GM23338 (cell line): Measurements from ENCODE around the gene BPI.

Experiments used
- CREB1 ChIP-seq: fragments of 250-450 bp; sonication (Bioruptor Pico); IDR thresholded peaks from 2 replicates; pipeline ENCODE4 v1.5.0; 2020; ENCODE audit warnings: low read depth, mild to moderate bottlenecking, moderate library complexity
- EZH2 ChIP-seq: fragments of 200-600 bp; sonication (generic); IDR thresholded peaks from one replicate; pipeline ENCODE4 v1.8.0; 2017; ENCODE audit warnings: antibody characterized with exemption, mild to moderate bottlenecking, low read depth; ENCODE audit not compliant: unreplicated experiment
- EZH2phosphoT487 ChIP-seq: fragments of 200-600 bp; sonication (generic); IDR thresholded peaks from one replicate; pipeline ENCODE4 v1.8.1; 2018; ENCODE audit warnings: antibody characterized with exemption; ENCODE audit not compliant: unreplicated experiment
- NANOG ChIP-seq: IDR thresholded peaks from 2 replicates; pipeline ENCODE4 v1.6.1; 2016; ENCODE audit warnings: antibody characterized with exemption, borderline replicate concordance
- POLR2AphosphoS5 ChIP-seq: IDR thresholded peaks from 2 replicates; pipeline ENCODE4 v1.6.1; 2016; ENCODE audit warnings: antibody characterized with exemption, low read depth
- STAT1 ChIP-seq: IDR thresholded peaks from one replicate; pipeline ENCODE4 v1.6.1; 2016; ENCODE audit warnings: antibody characterized with exemption; ENCODE audit not compliant: unreplicated experiment
- ZNF114 ChIP-seq: fragments of 250-450 bp; sonication (Bioruptor Pico); IDR thresholded peaks from 2 replicates; pipeline ENCODE4 v1.5.0; 2020; ENCODE audit warnings: mild to moderate bottlenecking, moderate library complexity
- ZNF331 ChIP-seq: fragments of 250-450 bp; sonication (Bioruptor Pico); IDR thresholded peaks from 2 replicates; pipeline ENCODE4 v1.5.0; 2020; ENCODE audit warnings: low read depth, mild to moderate bottlenecking, moderate library complexity
- TF ChIP-seq, protein P1 (sequence below), 2 experiments: fragments of 200-600 bp in 1 of 2; sonication (generic) in 1 of 2; conservative IDR thresholded peaks; 2 replicates each; pipeline versions ENCODE4 v1.5.1 to v1.6.1; 2016 to 2017; ENCODE audit warnings: antibody characterized with exemption in 2 of 2, low read depth in 2 of 2, mild to moderate bottlenecking in 2 of 2, moderate library complexity in 1 of 2
- TF ChIP-seq, protein P2 (sequence below): IDR thresholded peaks from one replicate; pipeline ENCODE4 v1.6.1; 2018; ENCODE audit warnings: antibody characterized with exemption; ENCODE audit not compliant: unreplicated experiment
- TF ChIP-seq, protein P3 (sequence below): fragments of 250-450 bp; sonication (Bioruptor Pico); IDR thresholded peaks from 2 replicates; pipeline ENCODE4 v1.5.0; 2020; ENCODE audit warnings: mild to moderate bottlenecking, moderate library complexity
- TF ChIP-seq, protein P4 (sequence below): IDR thresholded peaks from 2 replicates; pipeline ENCODE4 v1.6.1; 2016; ENCODE audit warnings: antibody characterized with exemption

DNA sequence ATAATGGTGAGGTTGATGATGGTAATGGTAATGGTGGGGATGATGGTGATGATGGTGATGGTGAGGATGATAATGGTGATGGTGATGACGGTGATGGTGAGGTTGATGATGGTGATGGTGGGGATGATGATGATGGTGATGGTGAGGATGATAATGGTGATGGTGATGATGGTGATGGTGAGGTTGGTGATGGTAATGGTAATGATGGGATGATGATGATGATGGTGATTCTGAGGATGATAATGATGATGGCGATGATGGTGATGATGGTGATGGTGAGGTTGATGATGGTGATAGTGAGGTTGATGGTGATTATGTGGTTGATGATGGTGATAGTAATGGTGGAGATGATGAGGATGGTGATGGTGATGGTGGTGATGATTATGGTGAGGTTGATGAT, 9.7 kb downstream of the BPI start:
- TF ChIP-seq, protein P1, sequence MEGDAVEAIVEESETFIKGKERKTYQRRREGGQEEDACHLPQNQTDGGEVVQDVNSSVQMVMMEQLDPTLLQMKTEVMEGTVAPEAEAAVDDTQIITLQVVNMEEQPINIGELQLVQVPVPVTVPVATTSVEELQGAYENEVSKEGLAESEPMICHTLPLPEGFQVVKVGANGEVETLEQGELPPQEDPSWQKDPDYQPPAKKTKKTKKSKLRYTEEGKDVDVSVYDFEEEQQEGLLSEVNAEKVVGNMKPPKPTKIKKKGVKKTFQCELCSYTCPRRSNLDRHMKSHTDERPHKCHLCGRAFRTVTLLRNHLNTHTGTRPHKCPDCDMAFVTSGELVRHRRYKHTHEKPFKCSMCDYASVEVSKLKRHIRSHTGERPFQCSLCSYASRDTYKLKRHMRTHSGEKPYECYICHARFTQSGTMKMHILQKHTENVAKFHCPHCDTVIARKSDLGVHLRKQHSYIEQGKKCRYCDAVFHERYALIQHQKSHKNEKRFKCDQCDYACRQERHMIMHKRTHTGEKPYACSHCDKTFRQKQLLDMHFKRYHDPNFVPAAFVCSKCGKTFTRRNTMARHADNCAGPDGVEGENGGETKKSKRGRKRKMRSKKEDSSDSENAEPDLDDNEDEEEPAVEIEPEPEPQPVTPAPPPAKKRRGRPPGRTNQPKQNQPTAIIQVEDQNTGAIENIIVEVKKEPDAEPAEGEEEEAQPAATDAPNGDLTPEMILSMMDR (conservative IDR thresholded peaks at IDR 0.05; ENCODE audit: low read depth in 2 of 2): no peak
- no peak for TF ChIP-seq EZH2phosphoT487
- TF ChIP-seq EZH2: no peak
- TF ChIP-seq POLR2AphosphoS5: no peak
- TF ChIP-seq ZNF114: no peak
- TF ChIP-seq, protein P2, sequence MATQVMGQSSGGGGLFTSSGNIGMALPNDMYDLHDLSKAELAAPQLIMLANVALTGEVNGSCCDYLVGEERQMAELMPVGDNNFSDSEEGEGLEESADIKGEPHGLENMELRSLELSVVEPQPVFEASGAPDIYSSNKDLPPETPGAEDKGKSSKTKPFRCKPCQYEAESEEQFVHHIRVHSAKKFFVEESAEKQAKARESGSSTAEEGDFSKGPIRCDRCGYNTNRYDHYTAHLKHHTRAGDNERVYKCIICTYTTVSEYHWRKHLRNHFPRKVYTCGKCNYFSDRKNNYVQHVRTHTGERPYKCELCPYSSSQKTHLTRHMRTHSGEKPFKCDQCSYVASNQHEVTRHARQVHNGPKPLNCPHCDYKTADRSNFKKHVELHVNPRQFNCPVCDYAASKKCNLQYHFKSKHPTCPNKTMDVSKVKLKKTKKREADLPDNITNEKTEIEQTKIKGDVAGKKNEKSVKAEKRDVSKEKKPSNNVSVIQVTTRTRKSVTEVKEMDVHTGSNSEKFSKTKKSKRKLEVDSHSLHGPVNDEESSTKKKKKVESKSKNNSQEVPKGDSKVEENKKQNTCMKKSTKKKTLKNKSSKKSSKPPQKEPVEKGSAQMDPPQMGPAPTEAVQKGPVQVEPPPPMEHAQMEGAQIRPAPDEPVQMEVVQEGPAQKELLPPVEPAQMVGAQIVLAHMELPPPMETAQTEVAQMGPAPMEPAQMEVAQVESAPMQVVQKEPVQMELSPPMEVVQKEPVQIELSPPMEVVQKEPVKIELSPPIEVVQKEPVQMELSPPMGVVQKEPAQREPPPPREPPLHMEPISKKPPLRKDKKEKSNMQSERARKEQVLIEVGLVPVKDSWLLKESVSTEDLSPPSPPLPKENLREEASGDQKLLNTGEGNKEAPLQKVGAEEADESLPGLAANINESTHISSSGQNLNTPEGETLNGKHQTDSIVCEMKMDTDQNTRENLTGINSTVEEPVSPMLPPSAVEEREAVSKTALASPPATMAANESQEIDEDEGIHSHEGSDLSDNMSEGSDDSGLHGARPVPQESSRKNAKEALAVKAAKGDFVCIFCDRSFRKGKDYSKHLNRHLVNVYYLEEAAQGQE: no peak
- TF ChIP-seq ZNF331: no peak
- TF ChIP-seq, protein P3, sequence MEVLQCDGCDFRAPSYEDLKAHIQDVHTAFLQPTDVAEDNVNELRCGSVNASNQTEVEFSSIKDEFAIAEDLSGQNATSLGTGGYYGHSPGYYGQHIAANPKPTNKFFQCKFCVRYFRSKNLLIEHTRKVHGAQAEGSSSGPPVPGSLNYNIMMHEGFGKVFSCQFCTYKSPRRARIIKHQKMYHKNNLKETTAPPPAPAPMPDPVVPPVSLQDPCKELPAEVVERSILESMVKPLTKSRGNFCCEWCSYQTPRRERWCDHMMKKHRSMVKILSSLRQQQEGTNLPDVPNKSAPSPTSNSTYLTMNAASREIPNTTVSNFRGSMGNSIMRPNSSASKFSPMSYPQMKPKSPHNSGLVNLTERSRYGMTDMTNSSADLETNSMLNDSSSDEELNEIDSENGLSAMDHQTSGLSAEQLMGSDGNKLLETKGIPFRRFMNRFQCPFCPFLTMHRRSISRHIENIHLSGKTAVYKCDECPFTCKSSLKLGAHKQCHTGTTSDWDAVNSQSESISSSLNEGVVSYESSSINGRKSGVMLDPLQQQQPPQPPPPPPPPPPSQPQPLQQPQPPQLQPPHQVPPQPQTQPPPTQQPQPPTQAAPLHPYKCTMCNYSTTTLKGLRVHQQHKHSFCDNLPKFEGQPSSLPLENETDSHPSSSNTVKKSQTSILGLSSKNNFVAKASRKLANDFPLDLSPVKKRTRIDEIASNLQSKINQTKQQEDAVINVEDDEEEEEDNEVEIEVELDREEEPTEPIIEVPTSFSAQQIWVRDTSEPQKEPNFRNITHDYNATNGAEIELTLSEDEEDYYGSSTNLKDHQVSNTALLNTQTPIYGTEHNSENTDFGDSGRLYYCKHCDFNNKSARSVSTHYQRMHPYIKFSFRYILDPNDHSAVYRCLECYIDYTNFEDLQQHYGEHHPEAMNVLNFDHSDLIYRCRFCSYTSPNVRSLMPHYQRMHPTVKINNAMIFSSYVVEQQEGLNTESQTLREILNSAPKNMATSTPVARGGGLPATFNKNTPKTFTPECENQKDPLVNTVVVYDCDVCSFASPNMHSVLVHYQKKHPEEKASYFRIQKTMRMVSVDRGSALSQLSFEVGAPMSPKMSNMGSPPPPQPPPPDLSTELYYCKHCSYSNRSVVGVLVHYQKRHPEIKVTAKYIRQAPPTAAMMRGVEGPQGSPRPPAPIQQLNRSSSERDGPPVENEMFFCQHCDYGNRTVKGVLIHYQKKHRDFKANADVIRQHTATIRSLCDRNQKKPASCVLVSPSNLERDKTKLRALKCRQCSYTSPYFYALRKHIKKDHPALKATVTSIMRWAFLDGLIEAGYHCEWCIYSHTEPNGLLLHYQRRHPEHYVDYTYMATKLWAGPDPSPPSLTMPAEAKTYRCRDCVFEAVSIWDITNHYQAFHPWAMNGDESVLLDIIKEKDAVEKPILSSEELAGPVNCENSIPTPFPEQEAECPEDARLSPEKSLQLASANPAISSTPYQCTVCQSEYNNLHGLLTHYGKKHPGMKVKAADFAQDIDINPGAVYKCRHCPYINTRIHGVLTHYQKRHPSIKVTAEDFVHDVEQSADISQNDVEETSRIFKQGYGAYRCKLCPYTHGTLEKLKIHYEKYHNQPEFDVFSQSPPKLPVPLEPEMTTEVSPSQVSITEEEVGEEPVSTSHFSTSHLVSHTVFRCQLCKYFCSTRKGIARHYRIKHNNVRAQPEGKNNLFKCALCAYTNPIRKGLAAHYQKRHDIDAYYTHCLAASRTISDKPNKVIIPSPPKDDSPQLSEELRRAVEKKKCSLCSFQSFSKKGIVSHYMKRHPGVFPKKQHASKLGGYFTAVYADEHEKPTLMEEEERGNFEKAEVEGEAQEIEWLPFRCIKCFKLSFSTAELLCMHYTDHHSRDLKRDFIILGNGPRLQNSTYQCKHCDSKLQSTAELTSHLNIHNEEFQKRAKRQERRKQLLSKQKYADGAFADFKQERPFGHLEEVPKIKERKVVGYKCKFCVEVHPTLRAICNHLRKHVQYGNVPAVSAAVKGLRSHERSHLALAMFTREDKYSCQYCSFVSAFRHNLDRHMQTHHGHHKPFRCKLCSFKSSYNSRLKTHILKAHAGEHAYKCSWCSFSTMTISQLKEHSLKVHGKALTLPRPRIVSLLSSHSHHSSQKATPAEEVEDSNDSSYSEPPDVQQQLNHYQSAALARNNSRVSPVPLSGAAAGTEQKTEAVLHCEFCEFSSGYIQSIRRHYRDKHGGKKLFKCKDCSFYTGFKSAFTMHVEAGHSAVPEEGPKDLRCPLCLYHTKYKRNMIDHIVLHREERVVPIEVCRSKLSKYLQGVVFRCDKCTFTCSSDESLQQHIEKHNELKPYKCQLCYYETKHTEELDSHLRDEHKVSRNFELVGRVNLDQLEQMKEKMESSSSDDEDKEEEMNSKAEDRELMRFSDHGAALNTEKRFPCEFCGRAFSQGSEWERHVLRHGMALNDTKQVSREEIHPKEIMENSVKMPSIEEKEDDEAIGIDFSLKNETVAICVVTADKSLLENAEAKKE (CRISPR knock-in tag): no peak
- no peak for TF ChIP-seq CREB1
- no peak for TF ChIP-seq STAT1
- TF ChIP-seq NANOG: no peak
- TF ChIP-seq, protein P4, sequence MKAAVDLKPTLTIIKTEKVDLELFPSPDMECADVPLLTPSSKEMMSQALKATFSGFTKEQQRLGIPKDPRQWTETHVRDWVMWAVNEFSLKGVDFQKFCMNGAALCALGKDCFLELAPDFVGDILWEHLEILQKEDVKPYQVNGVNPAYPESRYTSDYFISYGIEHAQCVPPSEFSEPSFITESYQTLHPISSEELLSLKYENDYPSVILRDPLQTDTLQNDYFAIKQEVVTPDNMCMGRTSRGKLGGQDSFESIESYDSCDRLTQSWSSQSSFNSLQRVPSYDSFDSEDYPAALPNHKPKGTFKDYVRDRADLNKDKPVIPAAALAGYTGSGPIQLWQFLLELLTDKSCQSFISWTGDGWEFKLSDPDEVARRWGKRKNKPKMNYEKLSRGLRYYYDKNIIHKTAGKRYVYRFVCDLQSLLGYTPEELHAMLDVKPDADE: no peak
